GM19463 (cell line): ENCODE data around the gene EPB41L4A.

ENCODE experiments used
- ATAC-seq: cut with Tn5 transposase; IDR thresholded peaks from one replicate; pipeline ENCODE4 v1.9.1; 2021; ENCODE audit warnings: mild to moderate bottlenecking, moderate library complexity; ENCODE audit not compliant: unreplicated experiment

EPB41L4A gene

GRCh38 chr5:112122353-112122752 lies 296.7 kb downstream of the EPB41L4A start:
- no peak for ATAC-seq

DNA sequence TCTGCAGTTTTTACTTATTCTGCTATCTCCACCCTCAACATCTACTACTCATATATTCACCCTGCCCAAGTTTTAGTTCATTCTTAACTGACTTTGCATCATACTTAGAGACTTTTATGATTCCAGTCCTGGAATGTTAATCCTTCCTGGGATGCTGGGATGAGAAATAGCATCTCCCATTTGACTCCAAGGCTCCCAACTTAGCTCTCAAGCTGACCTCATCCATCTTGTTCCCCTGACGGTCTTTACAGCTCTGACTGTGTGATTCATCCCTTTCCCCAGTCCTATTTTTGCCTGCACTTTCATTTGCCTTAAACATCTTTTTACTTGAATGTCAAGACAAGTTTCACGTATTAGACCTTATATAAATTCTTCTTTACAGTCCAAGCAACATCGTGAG lies 297.8 kb downstream of the EPB41L4A start:
- ATAC-seq, result no peak

GRCh38 chr5:112119969-112120368 lies 299.1 kb downstream of the EPB41L4A start:
- no peak for ATAC-seq

DNA sequence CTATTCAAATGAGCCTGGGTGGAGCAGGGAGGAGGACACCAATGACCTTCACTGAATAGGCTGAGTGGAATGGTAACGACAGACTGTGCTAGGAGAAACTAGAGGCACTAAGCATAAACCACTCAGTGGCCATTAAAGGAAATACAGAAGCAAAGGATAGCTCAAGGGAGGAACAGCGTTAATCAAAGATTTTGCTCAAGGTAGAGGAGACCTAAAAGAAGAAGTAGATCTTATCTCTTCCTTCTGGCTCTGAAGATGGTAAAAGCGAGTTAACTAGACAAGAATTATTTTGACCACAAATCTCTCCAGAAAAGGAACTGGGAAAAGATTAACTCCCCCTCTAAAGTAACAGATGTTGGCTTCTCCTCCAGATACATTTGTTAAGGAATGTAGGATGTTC lies 299.6 kb downstream of the EPB41L4A start:
- no peak for ATAC-seq

GRCh38 chr5:112117551-112117950 lies 301.5 kb downstream of the EPB41L4A start:
- ATAC-seq, result no peak

DNA sequence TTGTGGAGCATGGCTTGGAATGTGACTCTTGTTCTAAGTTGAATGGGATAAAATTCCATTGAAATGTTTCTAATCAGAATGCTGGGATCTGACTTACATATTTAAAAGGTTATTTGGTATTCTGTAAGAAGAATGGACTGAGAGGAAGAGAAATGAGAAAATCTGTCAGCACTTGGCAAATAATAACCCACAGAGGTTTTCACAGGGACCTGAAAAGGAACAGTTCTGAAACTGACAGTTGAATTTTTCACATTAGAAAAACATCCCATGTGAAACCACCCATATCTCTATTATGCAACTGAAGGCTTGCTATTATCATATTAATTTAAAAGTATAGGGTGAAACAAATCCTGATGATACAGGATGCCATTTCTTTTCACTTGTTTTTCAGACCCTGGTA lies 302.7 kb downstream of the EPB41L4A start:
- peak; percentile 77 for ATAC-seq

- no peak for ATAC-seq
Observed at GRCh38 chr5:112113565-112113964, 305.5 kb downstream of the EPB41L4A start.
